Retina (tissue), 1 donor: ENCODE data around the gene TPCN1.

Experiments
- DNase-seq: peaks from one replicate; pipeline ENCODE4 v3.0.0-alpha.2; 2016

Gene TPCN1

DNA sequence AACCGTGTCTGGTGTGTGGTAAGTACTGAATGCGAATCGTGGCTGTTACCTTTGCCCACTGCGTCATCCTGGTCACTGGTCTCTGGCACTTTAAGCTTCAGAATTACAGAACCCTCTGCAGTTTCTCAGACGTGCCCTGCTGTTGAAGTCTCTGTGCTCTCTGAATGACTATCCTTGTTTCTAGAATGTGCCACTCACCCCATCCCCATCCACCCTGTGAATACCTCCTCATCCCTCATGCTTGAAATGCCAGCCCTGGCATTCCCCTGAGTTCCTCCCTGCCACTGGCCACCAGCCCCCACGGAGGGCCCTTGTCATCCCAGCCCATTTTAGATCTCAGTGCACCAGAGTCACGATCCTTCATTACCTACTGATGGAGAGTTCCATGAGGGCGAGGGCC is 21.3 kb downstream of the TPCN1 start:
- no peak for DNase-seq

DNA sequence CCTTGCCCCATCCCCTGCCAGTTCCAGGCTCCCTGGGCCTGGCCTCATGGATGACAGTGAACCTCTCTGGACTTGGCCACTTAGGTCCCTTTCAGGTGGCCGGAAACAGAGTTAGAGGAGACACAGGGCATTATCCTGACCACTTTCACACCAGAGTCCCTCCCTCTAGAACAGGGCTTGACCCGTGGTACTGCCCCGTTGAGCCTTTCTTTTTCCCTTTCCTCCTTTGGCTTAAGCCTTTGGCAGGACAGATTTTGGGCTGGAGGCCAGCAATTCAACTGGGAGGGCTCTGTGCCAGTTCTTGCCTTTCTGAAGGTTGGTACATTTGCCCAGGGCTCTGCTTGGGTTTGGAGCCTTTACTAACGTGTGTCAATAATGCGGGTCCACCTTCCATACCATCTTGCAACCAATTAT is 22.8 kb downstream of the TPCN1 start:
- DNase-seq, result no peak

DNA sequence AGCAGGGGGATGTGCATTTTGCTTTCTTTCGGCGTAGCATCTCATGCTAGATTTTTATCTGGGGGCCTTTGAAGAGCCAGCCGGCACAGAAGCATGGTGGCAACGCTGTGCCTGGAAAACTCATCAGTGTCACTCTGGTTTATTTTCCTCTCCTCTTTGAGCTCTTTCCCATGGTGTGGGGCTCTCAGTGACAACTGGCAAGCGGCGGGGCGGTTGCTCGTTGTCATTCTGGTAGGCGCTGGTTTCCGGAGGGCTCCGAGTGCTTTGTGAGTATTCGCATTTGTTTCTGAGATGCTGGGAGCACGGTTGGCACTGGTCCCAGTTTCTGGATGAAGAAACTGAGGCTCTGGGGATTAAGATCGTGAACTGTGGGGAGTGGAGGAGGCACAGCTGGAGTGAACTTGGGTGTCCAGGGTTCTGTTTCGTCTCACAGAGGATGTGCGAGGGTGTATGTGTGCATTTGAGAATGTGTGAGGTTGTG is 23.3 kb downstream of the TPCN1 start:
- no peak for DNase-seq

DNA sequence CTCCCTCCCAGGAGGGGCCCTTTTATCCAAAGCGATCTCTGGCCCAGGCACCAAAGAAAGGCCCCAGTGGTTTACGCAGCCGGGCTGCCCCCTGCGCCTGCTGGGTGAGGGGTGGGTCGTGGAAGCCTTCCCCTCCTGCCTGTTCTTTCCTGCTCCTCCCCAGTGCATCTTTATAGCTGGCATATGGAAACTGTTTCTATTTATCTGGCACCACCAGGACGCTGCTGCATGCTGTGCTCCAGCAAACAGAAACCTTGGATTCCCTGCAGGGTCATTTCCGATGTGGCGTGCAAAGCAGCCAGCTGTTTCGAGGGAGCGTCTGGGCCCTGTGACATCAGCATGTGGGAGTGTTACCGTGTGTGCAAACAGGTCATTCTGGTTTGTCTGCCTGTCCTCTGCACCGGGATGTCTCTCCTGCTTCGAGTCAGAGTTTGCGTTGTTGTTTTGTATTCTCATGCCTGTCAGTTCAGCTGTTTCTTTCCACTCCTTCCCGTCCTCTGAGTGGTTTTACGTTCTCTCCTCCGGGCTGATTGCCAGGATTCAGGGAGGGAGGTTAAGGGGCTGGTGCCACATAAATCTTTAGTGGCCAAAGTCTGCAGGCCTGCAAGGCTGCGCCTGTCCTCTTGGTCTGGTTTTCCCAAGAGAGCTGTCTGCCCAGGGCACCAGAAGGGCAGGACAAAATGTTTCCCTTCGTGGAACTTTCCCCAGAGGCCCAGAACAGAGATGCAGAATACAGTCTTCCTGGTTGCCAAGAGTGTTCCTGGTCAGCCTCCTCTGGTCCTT is 24.6 kb downstream of the TPCN1 start:
- peak; percentile 60 for DNase-seq

DNA sequence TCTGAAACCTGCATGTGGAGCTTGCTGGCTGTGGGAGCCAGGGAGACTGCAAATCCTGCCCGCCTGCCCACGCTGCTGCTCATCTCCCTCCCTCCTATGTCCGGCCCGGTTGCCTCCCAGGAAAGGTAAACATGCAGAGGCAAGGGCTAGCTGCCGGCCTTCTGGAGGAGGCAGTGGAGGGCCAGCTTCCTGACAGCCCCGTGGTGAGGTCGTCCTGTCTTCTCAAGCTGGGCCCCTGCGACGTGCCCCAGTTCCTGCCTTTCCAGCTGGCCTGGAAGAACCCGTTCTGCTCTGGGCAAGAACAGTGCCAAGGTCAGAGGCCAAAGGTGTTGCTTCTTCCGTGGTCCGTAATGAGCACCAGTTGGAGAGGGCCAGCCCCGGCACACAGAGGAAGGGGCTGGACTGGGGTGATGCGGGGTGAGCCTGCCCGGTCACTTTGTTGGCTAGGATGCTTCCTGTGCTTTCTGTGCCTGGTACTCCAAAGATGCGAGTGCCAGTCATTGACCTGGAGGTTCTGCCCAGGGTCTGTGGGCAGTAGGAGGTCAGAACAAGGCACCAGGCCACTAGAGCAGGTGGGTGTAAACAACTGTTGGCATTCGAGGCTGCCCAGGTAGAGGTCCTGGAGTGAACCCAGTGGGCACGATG is 25.3 kb downstream of the TPCN1 start:
- peak; percentile 24 for DNase-seq

DNA sequence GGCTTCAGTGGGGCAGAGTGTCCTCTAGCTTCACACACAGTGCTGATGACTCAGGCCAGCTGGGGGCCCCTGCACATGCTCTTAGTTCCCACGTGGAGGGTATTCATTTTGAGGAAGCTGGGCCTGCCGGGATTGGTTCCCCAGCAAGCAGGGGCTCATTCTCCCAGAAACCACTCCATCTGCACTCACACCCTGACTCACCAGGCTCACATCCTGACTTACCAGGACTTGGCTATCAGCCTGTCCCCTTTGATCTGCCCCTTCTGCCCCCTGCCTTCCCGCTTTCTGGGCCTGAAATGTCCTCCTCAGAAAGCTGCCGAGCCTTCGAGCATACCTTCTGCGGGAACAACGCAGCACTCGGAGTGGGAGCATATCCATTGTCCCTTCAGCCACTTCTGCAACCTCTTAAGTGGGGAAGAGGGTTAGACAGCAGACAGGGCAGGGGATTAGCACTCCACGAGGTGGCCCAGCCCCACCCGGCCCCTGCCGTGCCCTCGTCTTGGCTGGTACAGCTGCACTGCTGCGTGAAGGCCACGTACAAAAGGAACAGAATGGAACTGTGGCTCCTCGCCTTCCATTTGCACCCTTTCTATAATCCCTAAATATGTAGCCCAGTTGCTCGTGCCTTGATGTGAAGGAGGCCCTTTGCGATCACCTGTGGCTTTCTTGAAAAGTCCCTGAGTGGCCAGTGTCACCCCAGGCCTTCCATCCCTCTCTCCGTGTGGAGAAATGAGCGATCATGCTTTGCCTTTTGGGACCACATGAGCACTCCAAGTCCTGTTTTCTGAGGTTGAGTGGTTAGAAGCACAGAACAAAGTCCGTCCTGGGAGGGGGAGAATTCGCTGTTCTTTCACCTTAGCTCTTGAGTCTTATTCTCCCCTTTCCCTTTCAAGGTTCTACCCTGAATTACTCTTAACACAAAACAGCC is 26.1 kb downstream of the TPCN1 start:
- DNase-seq, result no peak

DNA sequence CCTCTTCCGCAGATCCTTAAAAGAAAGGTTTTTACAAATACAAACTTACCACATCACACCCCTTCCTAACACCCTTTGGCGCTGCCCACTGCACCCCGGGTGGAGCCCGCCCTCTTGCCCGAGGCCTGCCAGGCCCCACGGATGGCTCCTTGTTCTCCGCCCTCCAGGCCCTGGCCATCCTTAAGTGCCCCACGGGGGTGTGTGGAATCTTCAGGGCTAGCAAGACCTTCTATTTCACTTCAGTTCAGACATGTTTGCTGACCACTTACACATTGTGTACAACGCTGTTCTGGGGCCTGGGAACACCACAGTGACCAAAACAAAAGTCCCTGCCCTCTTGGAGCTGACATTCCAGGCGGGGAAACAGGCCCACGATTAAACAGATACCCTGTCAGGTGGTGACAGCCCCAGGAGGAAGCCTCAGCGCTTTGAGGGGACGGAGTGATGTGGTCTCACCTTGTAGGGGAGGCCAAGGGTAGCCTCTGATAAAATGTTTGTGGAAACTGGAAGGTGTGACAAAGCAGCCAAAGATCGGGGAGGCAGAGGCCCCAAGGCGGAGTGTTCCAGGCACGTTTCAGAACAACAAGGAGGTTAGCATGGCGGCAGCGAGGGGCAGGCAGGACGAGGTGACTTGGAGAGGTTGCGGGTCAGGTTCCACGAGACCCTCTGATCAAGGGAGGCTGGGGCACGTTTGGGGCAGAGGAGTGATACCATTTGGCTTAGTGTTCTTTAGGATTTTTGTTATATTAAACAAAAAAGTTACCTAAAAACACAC is 27.0 kb downstream of the TPCN1 start:
- no peak for DNase-seq

DNA sequence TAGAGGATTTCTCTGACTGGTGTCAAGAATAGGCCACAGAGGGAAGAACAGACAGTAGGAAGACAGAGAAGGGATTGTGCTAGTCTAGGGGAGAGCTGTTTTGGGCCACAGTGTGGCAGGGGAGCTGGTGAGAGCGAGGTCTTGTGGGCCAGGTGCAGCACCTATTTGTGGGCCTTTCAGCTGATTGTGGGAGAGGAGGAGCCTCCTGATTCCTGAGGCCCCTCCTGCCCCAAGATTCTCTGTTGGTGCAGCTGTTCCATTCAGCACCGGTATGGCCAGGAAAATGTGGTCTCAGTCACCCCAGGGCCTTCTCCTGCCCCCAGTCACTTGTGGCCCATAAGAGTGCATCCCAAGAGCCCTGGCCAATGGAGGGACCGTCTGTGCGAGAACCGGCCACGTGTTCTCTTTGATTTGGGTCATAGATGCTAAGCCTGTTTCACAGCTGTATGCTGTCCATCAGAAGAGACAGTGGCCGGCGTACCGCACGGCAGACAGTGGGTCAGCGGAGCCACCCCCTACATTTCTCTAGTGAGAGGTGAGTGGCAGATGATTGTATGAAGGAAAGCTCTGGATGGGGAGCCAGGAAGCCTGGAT is 27.7 kb downstream of the TPCN1 start:
- DNase-seq, result no peak

DNA sequence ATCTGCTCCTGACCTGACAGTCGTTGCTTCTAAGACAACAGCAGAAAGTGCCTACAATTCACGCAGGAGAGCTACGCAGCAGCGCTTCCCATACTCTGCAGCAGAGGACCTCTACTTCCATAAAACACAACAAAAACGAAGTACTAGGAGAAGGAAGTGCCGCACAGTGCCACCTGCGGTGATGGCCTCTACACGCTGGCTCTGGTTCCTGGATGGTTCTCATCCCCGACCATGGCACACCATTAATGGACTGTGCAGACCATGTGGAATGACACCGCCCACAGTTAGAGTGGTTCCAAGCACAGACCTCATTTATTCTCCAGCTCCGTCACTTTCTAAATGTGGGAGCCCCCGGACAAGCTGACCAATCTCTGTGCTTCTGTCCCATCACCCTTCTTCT is 28.3 kb downstream of the TPCN1 start:
- no peak for DNase-seq

DNA sequence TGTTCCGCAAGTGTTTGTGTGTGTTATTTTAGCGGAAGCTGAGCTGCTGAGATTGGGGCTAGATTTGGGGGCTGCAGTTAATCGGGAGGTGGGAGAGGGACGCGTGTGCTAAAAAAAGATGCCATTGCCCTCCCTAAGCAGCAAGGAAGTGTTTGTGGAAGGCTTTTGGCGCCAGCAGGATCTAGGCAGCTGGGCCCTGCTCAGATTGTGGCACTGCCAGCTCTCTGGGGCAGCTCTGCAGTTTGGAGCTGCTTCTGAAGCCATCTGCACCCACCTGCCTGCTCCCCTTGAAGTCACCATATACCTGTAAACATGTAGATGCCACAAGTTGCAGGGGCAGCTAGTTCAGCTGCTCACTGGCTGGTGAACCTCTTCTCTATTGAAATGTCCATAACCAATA is 28.8 kb downstream of the TPCN1 start:
- no peak for DNase-seq

DNA sequence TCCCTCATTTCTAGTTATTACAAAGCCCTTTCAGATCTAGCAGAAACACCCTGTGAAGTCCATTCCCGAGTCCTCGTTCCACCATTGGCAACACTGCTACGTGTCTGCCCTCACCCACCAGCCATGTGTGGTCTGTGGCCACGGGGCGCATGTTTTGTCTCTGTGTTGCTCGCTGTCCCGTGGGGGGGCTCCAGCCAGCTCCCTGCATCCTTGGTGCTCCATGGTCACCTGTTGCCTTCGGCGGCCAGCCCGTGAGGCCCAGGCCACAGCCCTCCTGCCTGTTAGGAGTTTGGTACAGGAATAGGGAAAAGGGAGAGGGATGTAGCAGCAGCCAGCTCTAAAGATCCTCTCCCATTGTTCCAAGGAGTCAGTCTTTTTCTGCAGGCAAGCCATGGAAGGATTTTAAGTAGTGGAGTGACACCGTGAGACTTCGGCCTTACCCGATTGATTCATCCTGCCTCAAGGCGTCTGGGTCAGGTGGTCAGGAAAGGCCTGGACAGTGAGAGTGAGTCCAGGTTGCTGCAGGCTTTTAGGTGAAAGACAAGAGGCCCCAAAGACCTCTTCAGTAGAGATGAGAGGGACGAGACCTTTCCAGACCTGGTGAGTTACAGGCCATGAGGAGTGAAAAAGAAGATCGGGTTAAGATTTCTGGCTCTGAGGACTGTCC is 30.3 kb downstream of the TPCN1 start:
- no peak for DNase-seq

DNA sequence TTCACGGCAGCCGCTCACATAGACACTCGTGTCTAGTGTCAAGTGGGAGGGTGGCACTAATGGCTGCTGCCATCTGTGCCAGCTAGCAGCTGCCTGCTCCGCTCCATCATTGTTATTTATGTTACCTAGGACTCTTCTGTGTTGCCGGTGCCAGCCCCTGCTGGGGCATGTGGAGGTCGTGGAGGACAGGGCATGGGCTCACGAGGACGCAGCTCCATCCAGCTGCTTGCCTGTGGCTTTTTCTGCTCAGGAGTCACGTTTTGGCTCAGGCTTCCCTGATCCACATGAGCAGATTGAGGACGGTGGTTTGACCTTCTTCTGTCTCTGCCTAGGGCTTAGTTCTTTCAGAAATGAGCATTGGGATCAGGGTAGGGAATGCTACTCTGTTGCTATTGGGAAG is 31.2 kb downstream of the TPCN1 start:
- DNase-seq, result no peak

DNA sequence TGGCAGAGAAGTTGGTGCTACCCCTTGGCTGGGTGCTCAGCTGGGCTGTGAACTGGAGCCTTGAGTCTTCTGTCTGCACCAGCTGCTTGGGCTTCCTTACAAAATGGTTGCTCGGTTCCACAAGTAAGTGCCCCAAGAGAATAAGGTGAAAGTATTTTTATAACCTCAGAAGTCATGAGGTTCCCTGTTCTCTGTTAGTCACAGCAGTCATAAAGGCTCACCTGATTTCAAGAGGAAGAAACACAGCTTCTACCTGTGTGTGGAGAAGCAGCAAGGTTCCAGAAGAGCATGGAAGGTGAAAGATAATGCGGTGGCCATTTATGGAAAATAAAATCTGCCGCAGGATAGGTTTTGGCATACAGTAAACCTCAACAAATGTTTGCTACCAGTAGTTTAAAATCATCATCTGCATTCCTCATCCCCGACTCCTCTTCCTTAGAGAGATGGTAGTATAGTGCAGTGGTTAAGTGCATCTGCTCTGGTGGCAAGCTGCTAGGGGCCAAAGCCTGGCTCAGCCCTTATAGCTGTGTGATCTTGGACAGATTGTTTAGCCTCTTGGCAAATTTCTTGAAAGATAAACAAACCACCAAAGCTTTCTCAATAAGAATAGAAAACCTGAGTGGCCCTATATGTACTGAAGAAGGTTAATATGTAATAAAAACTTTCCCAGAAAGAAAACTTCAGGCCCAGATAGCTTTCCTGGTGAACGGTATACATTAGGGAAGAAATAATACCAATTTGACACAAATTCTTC is 32.4 kb downstream of the TPCN1 start:
- DNase-seq, result no peak

DNA sequence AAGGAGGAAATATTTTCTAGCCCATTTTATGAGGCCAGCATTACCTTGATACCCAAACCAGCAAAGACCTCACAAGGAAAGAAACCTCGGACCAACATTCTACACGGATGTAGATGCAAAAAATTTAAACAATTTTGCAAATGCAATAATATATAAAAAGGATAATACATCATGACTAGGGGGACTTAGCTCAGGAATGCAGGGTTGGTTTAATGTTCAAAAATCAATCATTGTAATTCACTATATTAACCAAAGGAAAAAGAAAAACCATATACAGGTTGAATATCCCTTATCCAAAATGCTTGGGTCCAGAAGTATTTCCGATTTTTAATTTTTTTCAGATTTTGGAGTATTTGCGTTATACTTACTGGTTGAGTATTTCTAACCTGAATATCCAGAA is 33.0 kb downstream of the TPCN1 start:
- DNase-seq, result no peak

DNA sequence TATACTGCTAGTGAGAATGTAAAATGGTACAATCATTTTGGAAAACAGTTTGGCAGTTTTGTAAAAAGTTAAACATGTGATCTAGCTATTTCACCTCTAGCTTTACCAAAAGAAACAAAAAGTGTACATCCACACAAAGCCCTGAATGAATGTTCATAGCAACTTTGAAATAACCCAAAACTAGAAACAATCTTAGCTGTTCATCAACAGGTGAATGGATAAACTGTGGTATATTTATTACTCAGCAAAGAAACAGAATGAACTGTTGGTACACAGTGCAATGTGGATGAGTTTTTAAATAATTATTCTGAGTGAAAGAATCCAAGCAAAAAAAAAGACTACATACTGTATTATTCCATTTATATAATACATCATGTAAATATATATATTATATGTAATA is 36.3 kb downstream of the TPCN1 start:
- no peak for DNase-seq

DNA sequence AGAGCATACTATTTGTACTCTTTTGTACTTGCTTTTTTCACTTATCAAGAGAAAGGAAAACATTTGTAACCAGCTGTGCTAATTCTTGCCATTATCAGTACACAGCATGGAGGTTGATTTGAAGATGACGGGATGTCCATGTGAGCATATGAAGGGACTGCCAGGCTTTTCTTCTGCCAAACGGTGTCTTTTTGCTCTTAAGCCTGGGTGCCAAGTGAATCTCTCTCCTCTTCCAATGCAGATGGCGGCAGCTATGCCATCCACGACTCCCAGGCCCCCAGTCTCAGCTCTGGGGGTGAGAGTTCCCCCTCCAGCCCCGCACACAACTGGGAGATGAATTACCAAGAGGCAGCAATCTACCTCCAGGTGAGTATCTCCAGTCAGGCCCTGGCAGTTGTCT is 38.9 kb downstream of the TPCN1 start:
- DNase-seq, result no peak

DNA sequence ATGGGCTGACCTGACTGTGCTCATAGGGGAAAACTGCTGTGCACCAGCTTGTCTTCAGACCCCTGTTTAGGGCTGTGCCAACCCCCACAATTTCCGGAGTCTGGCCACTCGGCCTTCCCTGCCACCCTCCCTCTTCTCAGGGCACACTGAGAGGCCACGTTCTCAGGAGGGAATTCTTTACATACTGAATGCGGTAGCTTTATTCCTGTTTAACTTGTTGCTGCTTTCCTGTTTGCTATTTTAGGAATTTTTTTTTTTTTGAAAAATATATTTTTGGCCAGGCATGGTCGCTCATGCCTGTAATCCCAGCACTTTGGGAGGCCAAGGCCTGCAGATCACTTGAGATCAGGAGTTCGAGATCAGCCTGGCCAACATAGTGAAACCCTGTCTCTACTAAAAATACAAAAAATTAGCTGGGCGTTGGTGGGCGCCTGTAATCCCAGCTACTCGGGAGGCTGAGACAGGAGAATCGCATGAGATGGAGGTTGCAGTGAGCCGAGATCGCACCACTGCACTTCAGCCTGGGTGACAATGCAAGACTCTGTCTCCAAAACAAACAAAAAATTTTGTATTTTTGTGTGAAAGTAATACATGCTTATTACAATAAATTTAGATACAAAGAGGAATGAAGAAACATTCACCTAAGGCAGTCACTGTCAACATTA is 39.5 kb downstream of the TPCN1 start:
- no peak for DNase-seq

DNA sequence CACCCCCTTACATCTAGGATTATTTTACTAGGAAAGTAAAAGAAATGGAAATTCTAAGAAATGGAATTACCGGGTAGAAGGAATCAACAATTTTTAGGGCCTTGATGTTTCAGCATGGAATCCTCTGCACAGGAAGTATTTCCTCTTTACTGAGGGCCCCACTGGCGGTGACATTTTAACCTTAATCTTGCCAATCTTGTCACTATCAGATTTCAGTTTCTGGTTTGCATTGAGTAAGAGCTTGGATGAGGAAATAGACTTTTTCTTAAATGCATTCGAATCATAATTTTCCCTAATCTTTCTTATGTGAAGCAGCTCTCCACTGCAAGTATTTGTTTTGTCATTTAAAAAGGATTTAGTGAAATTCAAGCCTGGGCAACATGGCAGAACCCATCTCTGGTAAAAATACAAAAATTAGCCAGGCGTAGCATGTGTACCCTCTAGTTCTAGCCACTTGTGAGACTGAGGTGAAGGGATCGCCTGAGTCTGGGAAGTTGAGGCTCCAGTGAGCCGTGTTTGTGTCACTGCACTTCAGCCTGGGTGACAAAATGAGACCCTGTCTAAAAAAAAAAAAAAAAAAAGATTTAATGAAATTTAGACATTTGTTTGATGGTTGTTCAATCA is 40.7 kb downstream of the TPCN1 start:
- no peak for DNase-seq

DNA sequence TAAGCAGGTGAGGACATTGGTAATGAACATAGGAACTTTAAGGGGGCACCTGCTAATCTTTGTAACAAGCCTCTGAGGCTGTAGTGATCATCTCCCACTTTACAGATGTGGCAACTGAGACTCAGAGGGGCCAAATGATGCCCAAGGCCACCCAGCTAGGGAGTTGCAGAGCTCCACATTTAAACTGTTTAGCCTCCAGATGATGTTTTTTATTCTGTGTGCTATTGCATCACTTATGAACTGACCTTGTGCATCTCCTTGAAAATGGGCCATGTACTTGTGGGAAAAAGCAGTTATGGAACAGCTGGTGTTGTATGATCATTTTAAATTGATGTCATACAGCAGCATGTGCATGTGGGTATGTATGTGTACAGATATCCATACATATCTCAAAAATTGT is 41.4 kb downstream of the TPCN1 start:
- DNase-seq, result no peak

DNA sequence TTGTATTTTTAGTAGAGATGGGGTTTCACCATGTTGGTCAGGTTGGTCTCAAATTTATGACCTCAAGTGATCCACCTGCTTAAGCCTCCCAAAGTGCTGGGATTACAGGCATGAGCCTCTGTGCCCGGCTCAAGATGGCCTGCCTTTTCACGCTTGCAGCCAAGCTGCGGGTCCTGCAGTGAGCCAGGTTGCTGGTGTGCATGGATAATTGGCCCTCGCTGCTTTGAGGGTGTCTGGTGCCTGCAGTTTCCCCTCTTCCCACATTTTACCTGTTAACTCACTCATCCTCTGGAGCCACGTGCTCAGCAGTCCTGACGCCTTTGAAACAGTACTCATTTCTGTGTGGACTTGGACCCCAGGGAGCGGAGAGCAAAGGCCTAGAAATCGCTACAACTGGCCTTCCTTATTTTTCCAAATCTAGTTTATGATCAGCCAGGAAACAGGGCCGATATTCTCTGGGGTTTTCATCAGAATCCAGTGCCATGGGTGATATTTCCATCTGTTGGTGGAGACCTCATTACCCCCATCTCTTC is 42.2 kb downstream of the TPCN1 start:
- DNase-seq, result no peak
